ENCODE data around the gene COQ8B.

The COQ8B gene

GRCh38 chr19:40705950-40706619 is 10.6 kb downstream of the COQ8B start:
- TF ChIP-seq CTCF (IDR thresholded peaks at IDR 0.05; ENCODE audit: control extremely low read depth, extremely low read depth, low read depth, missing control alignments): no peak
- DNase-seq (ENCODE audit: extremely low spot score): no peak
- ChIA-PET POLR2A (no interaction called here), CTCF (interaction anchor here (1.0 kb wide), 1 partner anchor 43 kb away, joined by 3 read pairs; no protein-coding TSS in a partner anchor)

GRCh38 chr19:40705362-40705651 is 11.4 kb downstream of the COQ8B start:
- TF ChIP-seq CTCF (IDR thresholded peaks at IDR 0.05; ENCODE audit: control extremely low read depth, extremely low read depth, low read depth, missing control alignments): no peak
- CTCF ChIA-PET: no interaction called here
- POLR2A ChIA-PET: no interaction called here
- no peak for DNase-seq (ENCODE audit: extremely low spot score)

- DNase-seq (ENCODE audit: extremely low spot score): no peak
- ChIA-PET POLR2A (interaction anchor here (1.5 kb wide), 1 partner anchor 14 kb away, joined by 6 read pairs; no protein-coding TSS in a partner anchor), CTCF (interaction anchor here (0.7 to 1.7 kb wide), 2 partner anchors 41 to 240 kb away, joined by 3 to 5 read pairs; no protein-coding TSS in a partner anchor)
- no peak for TF ChIP-seq CTCF (IDR thresholded peaks at IDR 0.05; ENCODE audit: control extremely low read depth, extremely low read depth, low read depth, missing control alignments)
These were observed 12.0 kb downstream of the COQ8B start for GRCh38 chr19:40704491-40705361.

- DNase-seq (ENCODE audit: extremely low spot score): no peak
- TF ChIP-seq CTCF (IDR thresholded peaks at IDR 0.05; ENCODE audit: control extremely low read depth, extremely low read depth, low read depth, missing control alignments): no peak
- ChIA-PET CTCF (interaction anchor here (1.2 to 1.7 kb wide), 4 partner anchors 13 to 68 kb away, joined by 3 to 5 read pairs (median 4); partner anchors contain the start of gene COQ8B), POLR2A (interaction anchor here (1.5 kb wide), 1 partner anchor 12 kb away, joined by 6 read pairs; no protein-coding TSS in a partner anchor)
These were observed 13.5 kb downstream of the COQ8B start for GRCh38 chr19:40703029-40703755.

GRCh38 chr19:40702337-40703012 is 14.2 kb downstream of the COQ8B start:
- POLR2A ChIA-PET: no interaction called here
- CTCF ChIA-PET: interaction anchor here (0.9 to 1.5 kb wide), 4 partner anchors 14 to 67 kb away, joined by 3 to 4 read pairs (median 3); partner anchors contain the start of gene COQ8B

More at GRCh38 chr19:40702337-40703012, 14.2 kb downstream of the COQ8B start:
- TF ChIP-seq CTCF (IDR thresholded peaks at IDR 0.05; ENCODE audit: control extremely low read depth, extremely low read depth, low read depth, missing control alignments): no peak
- no peak for DNase-seq (ENCODE audit: extremely low spot score)
